Liver (tissue), 3 donors: ENCODE results near the gene AKT1S1.

Experiments used
- EGR1 ChIP-seq, 2 donors: IDR thresholded peaks; 2 replicates each; pipeline ENCODE4 v1.6.1; 2016 to 2018; ENCODE audit warnings: antibody characterized with exemption in 2 of 2, low read depth in 2 of 2
- HNF4A ChIP-seq, 2 donors: conservative IDR thresholded peaks; 2 replicates each; pipeline ENCODE4 v1.6.1; 2016; ENCODE audit warnings: antibody characterized with exemption in 2 of 2, mild to moderate bottlenecking in 2 of 2
- MAX ChIP-seq: IDR thresholded peaks from 2 replicates; pipeline ENCODE4 v1.6.1; 2016; ENCODE audit warnings: antibody characterized with exemption
- RAD21 ChIP-seq, 2 donors: IDR thresholded peaks; 2 replicates each; pipeline ENCODE4 v1.6.1; 2016; ENCODE audit warnings: antibody characterized with exemption in 2 of 2, mild to moderate bottlenecking in 2 of 2
- TAF1 ChIP-seq: conservative IDR thresholded peaks from 2 replicates; pipeline ENCODE4 v1.6.1; 2016; ENCODE audit warnings: antibody characterized with exemption, mild to moderate bottlenecking
- TF ChIP-seq, protein P1 (sequence below): IDR thresholded peaks from 2 replicates; pipeline ENCODE4 v1.6.1; 2016; ENCODE audit warnings: antibody characterized with exemption, mild to moderate bottlenecking
- TF ChIP-seq, protein P2 (sequence below): fragments of 150-350 bp; IDR thresholded peaks from 2 replicates; pipeline ENCODE4 v1.5.1; 2017; ENCODE audit warnings: improper control_type of control experiment, low read depth, low read length; ENCODE audit not compliant: missing input control
- donor health status: healthy.
- donor health status: healthy.

DNA sequence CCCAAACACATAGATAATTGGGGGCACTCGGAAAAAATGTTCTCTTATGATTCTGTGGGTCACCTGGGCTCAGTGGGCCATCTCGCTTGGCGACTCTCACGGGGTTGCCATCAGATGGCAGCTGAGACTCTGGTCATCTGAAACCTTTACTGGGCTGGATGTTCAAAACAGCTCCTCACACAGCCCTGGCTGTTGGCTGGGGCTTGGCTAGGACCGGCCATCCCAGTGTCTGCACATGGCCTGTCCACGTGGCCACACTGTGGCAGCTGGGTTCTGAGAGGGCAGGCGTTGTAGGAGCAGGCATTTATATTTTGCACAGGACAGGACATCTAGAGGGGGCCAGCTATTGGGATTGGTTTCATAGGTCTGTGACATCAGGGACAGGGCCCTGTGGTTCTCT, 43.6 kb downstream of the AKT1S1 start:
- TF ChIP-seq, protein P1, sequence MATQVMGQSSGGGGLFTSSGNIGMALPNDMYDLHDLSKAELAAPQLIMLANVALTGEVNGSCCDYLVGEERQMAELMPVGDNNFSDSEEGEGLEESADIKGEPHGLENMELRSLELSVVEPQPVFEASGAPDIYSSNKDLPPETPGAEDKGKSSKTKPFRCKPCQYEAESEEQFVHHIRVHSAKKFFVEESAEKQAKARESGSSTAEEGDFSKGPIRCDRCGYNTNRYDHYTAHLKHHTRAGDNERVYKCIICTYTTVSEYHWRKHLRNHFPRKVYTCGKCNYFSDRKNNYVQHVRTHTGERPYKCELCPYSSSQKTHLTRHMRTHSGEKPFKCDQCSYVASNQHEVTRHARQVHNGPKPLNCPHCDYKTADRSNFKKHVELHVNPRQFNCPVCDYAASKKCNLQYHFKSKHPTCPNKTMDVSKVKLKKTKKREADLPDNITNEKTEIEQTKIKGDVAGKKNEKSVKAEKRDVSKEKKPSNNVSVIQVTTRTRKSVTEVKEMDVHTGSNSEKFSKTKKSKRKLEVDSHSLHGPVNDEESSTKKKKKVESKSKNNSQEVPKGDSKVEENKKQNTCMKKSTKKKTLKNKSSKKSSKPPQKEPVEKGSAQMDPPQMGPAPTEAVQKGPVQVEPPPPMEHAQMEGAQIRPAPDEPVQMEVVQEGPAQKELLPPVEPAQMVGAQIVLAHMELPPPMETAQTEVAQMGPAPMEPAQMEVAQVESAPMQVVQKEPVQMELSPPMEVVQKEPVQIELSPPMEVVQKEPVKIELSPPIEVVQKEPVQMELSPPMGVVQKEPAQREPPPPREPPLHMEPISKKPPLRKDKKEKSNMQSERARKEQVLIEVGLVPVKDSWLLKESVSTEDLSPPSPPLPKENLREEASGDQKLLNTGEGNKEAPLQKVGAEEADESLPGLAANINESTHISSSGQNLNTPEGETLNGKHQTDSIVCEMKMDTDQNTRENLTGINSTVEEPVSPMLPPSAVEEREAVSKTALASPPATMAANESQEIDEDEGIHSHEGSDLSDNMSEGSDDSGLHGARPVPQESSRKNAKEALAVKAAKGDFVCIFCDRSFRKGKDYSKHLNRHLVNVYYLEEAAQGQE, result no peak
- TF ChIP-seq, protein P2, sequence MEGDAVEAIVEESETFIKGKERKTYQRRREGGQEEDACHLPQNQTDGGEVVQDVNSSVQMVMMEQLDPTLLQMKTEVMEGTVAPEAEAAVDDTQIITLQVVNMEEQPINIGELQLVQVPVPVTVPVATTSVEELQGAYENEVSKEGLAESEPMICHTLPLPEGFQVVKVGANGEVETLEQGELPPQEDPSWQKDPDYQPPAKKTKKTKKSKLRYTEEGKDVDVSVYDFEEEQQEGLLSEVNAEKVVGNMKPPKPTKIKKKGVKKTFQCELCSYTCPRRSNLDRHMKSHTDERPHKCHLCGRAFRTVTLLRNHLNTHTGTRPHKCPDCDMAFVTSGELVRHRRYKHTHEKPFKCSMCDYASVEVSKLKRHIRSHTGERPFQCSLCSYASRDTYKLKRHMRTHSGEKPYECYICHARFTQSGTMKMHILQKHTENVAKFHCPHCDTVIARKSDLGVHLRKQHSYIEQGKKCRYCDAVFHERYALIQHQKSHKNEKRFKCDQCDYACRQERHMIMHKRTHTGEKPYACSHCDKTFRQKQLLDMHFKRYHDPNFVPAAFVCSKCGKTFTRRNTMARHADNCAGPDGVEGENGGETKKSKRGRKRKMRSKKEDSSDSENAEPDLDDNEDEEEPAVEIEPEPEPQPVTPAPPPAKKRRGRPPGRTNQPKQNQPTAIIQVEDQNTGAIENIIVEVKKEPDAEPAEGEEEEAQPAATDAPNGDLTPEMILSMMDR, result no peak
- TF ChIP-seq EGR1 (IDR thresholded peaks at IDR 0.05; ENCODE audit: low read depth in 2 of 2) (no peak), HNF4A (conservative IDR thresholded peaks at IDR 0.05) (no peak), RAD21 (IDR thresholded peaks at IDR 0.05) (no peak), MAX (no peak), TAF1 (no peak)
